HG03159 (cell line): Measurements from ENCODE around the gene BLOC1S3.
"Not testable (repeated sequence)": the region's sequence is repeated elsewhere in the genome, so short reads cannot be mapped to it uniquely, and the experiment has no call there.

Experiments
- ATAC-seq: cut with Tn5 transposase; IDR thresholded peaks from one replicate; pipeline ENCODE4 v1.9.1; 2021; ENCODE audit warnings: mild to moderate bottlenecking, moderate library complexity; ENCODE audit not compliant: unreplicated experiment

The BLOC1S3 gene

DNA sequence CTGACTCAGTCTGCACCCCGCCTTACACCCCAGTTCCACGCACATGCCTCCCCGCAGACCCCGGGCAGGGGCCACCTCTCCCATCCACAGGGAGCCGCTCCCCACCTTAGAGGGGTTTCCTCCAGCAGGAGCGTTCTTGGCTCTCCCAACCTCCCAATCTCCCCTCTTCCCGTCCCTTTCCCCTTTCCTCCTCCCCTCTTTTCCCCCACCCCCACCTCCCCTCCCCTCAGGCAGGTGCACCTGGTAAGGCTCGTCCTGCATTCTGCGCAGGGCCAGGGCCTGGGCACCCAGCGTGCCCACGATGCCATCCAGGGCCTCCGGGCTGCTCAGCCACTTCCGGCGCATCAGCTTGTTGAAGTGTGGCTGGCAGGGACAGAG lies 39.4 kb downstream of the BLOC1S3 start:
- ATAC-seq, result no peak

DNA sequence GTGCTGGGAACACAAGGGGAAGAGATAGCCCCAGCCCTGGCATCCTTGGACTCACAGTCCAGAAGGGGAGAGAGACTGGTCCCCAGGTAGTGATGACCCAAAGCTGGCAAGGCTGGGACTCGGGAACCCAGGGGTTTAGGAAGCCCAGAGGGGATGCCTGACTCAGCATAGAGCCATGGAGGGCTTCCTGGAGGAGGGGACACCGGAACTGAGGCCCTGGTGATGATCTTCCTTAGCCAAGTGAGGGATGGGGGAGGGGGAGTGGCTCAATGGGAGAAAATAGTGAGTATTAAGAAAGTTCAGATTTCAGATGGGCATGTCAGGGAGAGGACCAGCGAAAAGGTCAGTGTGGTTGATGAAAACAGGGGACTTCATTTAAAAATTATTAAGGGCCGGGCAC lies 39.8 kb downstream of the BLOC1S3 start:
- ATAC-seq, result no peak

DNA sequence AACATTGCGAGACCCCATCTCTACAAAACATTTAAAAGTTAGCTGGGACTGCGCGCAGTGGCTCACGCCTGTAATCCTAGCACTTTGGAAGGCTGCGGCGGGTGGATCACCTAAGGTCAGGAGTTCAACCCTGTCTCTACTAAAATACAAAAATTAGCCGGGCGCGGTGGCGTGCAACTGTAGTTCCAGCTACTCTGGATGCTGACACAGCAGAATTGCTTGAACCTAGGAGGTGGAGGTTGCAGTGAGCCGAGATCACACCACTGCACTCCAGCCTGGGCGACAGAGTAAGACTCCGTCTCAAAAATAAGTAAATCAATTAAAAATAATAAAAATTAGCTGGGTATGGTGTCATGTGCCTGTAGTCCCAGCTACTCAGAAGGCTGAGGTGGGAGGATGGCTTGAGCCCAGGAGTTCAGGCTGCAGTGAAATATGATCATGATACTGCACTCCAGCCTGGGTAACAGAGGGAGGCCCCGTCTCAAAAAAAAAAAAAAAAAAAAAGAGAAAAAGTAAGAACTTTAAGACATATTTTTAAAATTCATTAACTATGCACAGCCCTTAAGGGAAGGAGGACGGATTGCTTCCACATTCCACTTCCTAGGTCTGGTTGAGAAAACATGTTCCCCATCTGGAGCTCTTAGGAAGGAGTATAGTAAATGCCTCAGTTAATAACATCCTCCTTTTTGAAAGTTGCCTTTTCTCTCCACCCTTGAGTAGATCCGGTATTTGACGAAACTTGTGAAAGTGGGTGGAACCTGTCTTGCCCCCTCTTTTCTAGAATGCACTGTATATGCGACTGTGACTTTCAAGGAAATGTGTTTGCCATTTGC lies 40.5 kb downstream of the BLOC1S3 start:
- no peak for ATAC-seq

DNA sequence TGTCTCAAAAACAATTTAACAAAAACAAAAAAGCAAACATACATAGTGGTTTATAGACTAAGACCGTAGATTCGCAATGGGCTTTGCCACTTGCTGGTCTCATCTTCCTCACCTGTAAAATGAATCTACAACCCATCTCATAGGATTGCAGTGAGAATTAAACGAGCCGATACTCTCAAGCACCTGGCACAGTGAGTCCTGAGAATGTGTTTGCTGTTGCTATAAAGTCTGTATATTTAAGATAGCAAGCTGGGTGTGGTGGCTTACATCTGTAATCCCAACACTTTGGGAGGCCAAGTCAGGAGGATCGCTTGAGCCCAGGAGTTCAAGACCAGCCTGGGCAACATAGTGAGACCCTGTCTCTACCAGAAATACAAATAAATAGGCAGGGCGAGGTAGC lies 44.1 kb downstream of the BLOC1S3 start:
- no peak for ATAC-seq

DNA sequence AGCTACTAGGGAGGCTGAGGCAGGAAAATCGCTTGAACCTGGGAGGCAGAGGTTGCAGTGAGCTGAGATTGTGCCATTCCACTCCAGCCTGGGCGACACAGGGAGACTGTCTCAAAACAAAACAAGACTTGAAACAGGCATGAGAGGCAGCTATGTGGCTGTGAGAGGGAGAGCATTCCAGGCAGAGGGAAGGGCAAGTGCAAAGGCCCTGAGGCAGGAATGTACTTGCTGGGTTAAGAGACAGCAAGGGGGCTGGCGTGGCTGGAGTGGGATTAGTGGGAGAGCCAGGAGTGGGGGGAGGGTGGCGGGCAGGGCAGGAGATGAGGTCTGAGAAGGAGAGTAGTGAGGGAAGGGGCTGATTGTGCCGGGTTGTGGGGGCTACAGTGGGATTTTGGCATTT lies 45.3 kb downstream of the BLOC1S3 start:
- ATAC-seq, result no peak

DNA sequence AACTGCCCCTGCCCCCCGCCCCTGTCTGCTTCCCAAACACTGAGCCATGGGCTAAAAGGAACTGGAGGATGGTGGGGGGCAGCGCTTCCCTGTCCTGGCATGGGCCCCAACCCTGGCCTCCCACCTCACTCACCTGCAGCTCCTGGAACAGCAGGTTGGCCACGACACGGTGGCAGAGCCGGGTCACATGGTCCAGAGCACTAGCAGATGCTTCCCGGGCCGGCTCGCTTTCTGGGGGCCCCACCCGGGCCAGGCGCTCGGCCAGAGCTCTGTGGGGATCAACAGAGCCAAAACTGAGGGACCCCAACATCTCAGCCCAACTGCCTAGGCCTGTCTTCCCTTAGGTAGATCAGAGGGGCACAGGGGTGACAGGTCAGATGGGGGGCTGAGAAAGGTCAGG lies 46.1 kb downstream of the BLOC1S3 start:
- no peak for ATAC-seq

DNA sequence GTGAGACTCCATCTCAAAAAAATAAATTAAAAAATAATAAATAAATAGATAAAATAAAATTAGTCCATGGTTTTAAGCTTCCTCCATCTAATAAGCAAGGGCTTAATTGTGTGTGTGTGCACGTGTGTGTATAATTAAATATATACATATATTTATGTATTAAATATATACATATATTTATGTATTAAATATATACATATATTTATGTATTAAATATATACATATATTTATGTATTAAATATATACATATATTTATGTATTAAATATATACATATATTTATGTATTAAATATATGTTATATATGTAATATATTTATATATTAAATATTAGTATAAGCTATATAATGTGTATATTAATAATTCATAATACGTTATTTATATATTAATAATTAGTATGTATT lies 50.5 kb downstream of the BLOC1S3 start:
- not testable (repeated sequence) for ATAC-seq
